Stimulated activated CD4-positive, alpha-beta T cell treated with anti-CD3 and anti-CD28 coated beads, Interleukin-15, amount 100 ng/mL, for 24 hours (primary cell): Measurements from ENCODE around the gene MACROD2.
"Not testable (repeated sequence)": the region's sequence is repeated elsewhere in the genome, so short reads cannot be mapped to it uniquely, and the experiment has no call there.

Source experiments
- DNase-seq: peaks from one replicate; pipeline ENCODE4 v3.0.0-alpha.2; 2020

MACROD2 gene

DNA sequence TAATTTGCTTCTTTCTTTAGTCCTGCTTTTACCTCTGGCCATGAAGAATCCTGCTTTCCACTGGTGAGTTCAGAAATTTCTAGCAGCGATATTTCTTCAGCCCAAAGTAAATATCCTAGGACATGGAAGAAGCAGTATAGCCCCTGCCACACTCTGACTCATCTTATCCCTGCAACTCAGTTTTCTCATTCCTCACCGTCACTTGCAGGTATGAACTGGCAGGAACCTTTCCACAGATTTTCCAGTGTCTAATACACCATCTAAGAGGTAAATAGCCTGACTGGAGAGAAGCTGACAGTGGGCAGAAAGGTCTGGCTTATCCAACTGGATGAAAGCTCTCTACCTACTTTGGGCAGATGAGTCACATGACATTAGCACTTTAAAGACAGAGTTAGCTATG is 1158.8 kb downstream of the MACROD2 start:
- DNase-seq, result no peak

DNA sequence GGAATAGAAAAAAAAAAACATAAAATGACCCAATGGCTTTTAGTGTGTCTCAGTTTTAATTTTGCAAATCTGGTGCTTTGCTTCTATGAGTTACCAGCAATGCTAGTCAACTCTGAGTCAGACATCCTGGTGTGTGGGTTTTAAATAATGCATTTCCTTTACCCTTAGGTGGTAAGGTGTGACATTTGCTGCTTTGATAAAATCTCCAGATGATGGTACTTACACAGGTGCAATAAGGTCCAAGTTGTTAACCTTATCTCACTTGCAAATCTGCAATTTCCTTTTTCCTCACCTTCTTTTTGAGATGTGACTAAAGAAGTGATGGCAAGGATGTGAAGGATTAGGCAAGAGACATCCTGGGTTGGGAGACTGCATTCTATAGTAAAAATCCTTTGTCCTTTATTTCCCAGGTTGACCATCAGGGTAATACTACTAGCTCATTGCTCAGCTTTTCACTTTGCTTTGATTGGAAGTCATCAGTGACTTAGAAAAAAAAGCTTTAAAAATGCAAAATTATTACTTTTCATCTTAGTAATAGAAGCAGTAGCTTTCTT is 1160.6 kb downstream of the MACROD2 start:
- no peak for DNase-seq

DNA sequence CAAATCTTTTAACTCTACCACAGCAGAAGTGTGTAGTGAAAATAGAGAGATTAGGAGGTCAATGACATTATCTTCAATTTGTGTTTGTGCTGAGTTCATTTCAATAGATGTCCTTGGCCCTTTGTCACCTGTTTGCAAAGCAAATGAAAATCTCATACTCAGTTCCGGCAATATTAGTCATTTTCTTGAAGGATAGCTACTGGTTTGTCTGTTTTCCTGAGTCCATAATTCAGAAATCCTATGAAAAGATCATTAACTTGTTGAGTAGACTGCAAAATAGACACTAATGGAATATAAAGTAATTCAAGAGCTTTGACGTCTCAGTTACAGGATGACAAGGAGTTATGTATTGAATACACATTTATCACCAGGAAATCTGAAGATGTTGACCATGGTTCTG is 1163.2 kb downstream of the MACROD2 start:
- DNase-seq, result no peak

DNA sequence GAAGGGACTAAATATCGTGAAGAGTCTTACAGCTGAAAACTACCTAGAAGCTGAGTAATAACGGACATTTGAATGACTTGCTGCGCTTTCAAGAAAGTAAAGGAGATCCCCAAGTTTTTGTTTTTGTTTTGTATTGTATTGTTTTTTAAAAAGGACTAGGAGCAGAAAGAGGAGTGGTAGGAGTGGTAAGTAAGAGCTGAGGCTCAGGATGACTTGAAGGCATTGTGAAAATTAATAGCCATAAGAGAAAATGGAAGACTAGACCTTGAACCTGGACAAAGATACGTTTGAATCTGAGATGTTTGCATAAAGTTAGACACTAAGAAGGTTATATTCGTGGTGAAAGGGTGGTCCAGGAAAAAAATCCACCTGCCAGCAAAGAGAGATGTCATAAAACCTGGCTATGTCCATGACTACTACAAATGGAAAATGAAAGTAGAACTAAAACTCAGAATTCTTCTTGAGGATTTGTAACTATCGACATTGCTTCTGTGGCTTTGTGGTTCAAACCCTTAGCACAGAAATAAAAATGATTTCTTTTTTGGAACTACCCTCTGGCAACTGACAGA is 1166.8 kb downstream of the MACROD2 start:
- no peak for DNase-seq

DNA sequence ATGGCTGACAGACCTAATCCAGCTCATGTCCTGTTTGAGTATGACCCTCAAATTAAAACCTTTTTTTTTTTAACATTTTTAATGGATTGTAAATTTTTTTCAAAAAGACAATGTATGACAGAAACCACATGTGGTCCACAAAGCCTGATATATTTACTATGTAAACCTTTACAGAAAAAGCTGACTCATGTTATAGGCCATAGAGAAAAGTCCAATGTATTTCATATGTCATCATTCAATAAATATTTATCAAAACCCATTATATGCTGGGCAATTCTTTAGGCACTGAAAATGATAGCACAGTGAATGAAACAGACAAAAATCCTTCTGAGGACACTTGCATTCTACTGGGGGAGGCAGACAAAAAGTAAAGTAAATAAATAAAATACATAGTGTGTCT is 1168.3 kb downstream of the MACROD2 start:
- DNase-seq, result no peak

DNA sequence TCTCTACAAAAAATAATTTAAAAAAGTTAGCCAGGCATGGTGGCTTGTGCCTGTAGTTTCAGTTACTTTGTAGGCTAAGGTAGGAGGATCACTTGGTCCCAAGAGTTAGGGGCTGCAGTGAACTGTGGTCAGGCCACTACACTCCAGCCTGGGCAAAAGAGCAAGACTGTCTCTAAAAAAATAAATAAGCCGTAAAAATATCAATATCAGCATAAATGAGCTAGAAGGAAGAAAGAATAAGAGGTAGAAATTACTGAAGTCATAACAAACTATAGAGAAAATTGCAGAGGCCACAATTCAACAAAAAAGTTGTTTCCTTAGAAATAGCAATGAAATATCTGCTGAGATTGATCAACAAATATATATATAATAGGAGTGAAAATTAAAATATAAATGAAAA is 1169.4 kb downstream of the MACROD2 start:
- DNase-seq, result no peak

DNA sequence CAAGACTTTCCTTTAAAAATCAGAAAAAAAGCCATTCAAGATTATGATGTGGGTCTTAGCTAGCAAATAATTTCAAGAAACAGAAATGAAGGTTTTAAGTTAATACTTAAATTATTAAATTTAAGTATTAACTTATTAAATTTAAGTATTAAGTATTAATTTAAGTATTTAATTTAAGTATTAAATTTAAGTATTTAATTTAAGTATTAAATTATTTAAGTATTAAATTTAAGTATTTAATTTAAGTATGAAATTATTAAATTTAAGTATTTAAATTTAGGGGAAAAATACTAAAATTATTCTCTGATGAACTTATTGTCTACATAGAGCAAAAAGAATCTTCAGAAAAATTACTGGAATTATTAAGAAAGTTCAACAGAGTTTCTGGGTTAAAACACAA is 1171.4 kb downstream of the MACROD2 start:
- no peak for DNase-seq

DNA sequence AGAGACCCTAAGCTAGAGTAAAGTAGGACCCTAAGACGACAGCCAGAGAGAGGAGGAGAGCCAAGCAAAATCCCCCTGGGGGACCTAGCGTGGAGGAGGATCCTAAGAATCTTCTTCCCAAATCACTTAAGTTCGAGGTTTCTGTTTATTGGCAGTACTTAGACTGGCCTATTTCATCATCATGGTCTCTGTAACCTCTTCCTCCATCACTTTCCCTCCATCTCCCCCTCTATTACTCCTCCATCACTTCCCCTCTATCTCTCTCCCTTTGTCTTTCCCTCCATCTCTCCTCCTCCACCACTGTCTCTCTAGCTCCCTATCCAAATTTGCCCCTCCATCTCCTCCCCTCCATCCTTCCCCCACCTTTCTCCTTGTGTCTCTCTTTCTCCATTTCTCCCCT is 1175.7 kb downstream of the MACROD2 start:
- DNase-seq, result no peak

DNA sequence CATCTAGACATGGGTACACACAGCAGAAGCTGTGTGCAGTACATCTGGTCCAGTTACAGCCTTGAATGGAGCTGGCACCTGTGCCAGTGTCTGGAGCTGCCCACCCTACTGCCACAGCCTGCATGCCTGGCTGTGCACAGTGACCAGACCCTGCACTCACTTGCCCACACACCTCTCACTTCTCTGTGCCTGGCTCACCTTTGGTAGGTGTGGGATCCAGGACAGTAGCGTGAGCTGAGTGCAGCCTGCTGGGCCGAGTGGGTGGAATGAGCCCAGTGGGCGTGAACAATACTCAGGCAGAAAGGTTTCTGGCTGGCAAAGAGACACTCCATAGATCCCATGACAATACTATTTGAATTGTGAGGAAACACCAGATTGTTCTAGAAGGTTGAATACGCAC is 1181.6 kb downstream of the MACROD2 start:
- no peak for DNase-seq

DNA sequence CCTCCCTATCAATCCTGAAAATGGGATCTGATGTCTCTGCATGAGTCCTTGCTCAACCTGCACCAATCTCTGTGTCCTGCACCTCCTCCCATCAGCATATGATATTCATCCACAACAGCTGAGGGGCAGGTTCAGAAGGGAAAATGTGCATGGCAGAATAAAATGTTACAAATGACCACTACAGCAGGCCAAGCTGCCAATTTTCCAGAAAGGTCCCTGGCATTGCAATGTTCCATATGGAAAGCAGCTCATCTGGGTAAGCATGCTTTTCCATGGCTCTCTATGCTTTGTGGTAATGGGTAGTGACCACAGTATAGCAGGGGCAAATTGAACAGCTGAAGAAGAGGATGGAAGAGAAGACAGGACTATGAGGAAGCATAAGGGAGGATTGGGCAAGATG is 1183.3 kb downstream of the MACROD2 start:
- DNase-seq, result no peak

DNA sequence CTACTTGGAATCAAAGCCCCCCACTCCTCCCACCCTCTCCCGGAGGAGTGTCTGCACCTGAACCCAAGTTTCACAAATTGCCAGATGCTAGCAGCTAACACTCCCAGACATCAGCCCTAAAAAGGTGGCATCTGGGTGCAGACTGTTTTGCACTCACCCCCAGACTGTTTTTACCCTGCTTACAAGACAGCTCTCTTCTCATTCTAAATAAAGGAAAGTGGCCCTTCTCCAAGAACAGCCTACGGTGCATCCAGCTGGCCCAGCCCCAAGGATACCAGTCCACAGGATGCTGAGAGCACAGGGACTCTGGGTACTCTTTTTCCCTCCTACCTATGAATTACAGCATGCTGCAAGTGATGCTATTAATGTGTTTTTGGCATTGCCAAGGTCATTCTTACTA is 1184.1 kb downstream of the MACROD2 start:
- DNase-seq, result no peak

DNA sequence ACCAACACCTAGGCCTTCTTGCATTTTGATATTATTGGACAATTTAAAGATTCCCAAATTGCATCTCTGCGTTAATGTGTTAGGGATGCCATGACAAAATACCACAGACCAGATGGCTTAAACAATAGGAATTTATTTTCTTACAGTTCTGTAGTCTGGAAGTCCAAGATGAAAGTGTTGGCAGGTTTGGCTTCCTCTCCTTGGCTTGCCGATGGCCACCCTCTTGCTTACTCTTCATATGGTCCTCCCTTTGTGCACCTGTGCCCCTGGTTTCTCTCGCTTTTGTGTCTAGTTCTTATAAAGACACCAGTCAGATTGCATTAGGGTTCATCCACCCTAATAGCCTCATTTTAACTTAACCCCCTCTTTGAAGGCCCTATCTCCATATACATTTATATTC is 1184.5 kb downstream of the MACROD2 start:
- no peak for DNase-seq

DNA sequence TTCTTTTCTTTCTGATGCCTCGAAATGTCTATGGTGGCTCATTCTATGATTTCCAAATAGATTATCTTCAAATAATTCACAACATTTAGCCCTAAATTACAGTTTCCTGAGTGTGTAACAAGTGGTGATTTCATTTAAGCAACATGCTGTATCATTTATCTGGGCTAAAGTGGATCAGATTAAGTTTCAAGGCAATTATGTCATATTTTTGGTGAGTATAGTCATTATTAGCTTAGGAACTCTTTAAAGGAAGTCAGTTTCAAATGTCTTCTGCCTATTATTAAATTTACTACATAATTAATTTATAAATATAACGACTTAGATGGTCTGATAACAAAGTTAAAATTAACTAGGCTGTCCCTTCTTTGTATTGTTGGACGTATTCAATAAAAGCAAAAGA is 1190.0 kb downstream of the MACROD2 start:
- no peak for DNase-seq

DNA sequence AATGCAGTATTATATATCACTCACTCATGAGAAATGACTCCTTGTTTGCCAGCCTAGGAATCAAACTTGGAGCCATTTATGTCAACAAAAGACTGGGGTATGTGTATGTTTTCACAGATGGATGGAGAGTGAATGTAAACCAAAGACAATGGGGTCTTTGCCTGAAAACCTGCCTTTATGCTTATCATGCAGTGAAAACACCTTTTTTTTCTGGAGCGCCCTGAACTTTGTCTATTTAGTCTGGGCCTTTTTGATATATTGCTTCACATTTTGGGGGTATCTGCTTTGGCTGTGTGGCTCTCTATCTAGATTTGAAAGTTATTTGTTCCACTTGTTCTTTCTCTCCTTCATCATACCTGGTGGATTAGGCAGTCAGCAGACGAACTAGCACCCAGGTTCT is 1190.6 kb downstream of the MACROD2 start:
- no peak for DNase-seq

DNA sequence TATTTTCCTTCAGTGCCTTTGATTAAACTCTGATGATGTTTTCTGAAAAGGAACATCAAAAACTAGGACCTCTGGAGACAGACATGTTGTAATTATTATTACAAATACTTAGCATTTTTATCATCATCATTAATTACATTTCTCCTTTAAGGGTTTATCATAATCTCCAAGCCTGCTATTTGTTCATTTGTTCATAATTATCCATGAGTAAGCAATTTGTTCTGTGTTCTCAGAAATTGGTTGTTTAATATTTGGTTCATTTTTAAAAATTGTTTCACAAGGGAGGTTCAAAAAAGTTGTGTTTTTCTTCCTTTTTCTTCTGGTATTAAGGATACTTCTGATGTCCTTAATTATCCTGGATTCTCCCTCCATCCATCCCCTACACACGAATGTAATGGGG is 1192.3 kb downstream of the MACROD2 start:
- DNase-seq, result no peak

DNA sequence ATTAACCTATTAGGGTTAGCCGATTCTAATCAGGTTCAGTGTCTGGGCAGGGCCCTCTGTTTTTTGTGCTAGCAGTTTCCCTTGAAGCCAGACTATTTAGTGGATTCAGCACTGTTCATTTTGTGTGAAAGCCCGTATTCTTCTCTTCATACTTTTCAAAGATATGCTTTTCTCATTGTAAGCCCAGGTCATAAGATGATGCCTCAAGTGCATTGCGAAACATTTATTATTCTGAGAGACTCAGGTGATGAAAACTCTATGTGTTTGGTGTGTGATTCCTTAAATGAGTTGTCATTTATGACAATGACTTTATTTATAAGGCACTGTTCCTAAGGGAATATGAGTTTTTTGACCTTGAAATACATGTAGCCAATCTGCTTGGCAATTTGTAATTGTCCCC is 1193.1 kb downstream of the MACROD2 start:
- DNase-seq, result no peak

DNA sequence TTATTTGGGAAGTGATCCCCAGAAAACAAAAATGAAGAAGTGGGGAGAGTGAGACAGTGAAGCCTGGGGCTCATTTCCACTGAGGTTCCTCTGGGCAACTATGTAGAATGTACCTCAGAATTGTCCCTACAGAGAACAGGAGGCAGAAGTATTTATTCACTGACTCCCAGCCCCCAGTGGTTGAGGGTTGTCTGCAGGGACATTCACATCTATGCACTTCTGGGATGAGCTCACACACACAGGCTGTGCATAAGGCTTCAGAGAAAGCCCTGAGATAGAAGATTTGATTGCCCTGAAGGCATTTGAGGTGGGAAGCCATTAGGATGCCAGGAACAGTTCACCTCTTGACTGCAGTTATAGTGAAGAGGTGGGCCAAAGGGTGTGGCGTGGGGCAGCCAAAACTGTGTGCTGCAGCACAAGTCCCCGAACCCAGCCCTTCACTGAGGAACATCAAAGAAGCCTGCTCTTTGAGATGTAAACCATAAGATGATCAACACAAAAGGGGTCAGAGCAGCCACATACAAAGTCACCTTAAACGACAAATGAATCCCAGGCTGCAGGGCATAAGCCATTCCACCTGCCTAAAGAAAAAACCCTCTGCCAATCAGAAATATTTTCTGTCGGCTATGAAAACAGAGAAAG is 1195.9 kb downstream of the MACROD2 start:
- DNase-seq, result no peak

DNA sequence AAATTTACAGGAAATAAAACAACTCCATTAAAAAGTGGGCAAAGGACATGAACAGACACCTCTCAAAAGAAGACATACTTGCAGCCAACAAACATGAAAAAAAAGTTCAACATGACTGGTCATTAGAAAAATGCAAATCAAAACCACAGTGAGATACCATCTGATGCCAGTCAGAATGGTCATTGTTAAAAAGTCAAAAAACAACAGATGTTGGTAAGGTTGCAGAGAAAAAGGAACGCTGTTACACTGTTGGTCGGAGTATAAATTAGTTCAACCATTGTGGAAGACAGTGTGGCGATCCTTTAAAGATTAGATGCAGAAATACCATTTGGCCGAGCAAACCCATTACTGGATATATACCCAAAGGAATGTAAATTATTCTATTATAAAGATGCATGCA is 1200.1 kb downstream of the MACROD2 start:
- DNase-seq, result no peak

DNA sequence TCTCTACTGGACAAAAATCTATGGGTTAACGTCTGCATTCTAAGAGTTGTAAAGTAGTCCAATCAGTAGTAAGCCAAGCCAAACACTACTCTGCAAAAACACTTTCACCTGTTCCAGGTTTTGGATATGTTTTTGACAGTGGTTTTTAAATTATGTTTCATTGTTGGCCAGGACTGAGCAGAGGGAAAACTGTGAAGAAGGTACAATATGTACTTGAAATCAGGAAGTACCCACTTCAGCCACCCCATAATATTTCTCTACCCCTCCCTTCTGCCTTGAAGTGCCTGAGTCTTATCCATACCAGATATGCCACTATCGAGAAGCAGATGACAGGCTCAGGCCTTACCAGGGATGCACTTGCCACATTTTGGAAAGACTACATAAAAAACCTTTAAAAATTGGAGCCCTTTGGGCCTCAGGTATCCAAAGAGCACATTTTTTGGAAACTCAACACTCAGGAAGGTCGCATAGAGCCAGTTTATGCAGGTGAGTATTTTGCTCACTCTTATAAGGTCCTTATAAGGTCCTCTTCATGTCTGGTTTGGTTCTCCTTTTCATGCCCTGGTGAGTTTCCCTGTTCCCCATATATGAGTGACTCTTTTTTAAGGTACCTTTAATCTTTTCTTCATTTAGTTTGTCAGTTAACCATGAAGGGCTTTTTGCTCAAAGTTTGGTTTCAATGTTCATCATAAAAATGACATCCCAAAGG is 1201.4 kb downstream of the MACROD2 start:
- DNase-seq, result no peak

DNA sequence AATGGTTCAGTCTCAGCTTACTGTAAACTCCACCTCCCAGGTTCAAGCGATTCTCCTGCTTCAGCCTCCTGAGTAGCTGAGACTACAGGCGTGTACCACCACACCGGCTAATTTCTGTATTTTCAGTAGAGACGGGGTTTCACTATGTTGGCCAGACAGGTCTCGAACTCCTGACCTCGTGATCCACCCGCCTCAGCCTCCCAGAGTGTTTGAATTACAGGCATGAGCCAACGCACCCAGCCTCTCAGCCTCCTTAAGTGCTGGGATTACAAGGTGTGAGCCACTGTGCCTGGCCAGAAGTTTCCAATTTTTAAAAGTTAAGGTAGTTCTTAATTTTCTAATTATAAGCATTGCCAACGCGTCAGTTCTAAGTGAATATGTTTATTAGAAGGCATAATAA is 1202.7 kb downstream of the MACROD2 start:
- DNase-seq, result not testable (repeated sequence)

DNA sequence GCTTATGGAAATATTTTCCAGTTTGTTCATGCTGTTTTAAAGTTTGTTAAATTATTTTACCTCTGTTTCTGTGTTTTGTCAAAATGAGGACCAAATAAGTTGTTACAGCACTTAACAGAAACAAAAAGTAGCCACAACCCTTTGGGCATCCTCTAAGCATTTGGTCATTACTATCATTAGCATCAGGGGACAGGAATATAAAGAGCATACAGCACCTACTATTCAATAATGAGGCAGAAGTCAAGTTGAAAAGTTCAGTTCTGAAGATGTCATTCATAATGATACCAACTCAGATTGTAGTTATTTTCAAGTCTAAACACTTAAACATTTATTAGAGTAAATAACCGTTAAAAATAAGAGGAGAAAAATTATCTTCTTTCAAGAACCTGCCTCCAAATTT is 1204.4 kb downstream of the MACROD2 start:
- no peak for DNase-seq

DNA sequence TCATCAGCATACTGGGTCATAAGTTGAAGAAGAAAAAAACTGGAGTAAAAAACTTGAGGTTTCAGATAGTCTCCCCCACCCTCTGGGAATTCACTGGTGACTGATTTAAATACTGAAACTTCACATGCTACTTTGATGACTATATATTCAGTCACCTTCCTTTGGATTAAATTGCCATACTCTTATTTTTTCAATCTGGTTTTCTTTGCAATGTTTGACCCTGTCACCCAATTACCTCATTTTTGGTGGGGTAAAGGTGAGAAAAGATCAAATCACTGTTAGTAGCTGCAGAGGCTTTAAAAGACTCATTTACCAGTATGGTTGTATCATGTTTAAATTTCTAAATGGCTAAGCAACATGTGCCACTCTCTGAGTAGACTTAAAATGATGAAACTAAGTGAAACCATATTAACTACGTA is 1204.8 kb downstream of the MACROD2 start:
- no peak for DNase-seq

DNA sequence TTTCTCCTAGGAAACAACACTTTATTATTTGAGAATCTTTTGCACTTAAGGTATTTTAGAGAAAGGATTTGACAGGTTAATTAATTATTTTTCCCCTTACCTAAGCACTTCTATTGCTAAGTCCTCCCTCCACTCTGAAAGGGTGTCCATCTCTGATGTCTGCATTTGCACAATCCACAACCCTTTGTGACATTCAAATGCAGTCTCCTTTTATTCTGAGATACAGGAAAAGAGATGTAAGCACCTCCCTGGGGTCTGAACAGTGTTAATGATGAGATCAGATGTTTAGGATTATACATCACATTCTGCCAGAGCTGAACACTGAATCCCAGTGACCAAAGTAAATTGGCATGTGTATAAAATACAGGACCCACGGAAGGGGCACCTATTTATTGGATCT is 1206.3 kb downstream of the MACROD2 start:
- no peak for DNase-seq

DNA sequence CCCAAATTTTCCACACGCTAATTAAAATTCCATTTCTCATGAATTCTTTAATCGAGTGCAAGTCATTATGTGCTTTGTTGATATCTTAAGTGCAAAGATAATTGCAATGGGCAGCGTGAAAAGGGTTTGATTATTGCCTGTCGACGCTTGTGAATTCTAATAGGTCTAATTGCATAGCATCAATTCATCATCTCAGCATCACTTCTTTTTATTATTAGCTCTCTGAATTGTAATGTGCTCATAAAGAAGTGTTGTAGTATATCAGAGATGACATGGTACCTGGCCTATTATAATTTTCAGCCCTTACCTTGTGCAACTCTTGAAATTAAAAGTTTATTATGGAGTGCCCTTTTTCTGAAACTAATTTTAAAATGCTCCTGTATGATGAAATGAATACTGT is 1208.9 kb downstream of the MACROD2 start:
- no peak for DNase-seq
